MM.1S (cell line): ENCODE results near the gene EXOC3L1.

Experiments
- DNase-seq: peaks from one replicate; pipeline ENCODE4 v3.0.0-alpha.2; 2015
- H2AFZ ChIP-seq: fragments of 300-600 bp; sonication (generic); 2 replicates; pipeline ENCODE4 v1.6.0; 2016; ENCODE audit warnings: antibody characterized with exemption, low read length
- H3F3A ChIP-seq: fragments of 300-600 bp; sonication (generic); 2 replicates; pipeline ENCODE4 v1.6.1; 2016; ENCODE audit warnings: mild to moderate bottlenecking, antibody characterized with exemption, low read length, moderate library complexity, mixed read lengths; ENCODE audit not compliant: insufficient read depth
- H3K27ac ChIP-seq: fragments of 300-600 bp; sonication (generic); 2 replicates; pipeline ENCODE4 v1.5.1; 2016; ENCODE audit warnings: mild to moderate bottlenecking, low read length
- H3K27me3 ChIP-seq: fragments of 300-600 bp; sonication (generic); replicated peaks from 2 replicates; pipeline ENCODE4 v1.6.0; 2016; ENCODE audit warnings: low read length; ENCODE audit not compliant: insufficient read depth
- H3K36me3 ChIP-seq: fragments of 300-600 bp; sonication (generic); replicated peaks from 2 replicates; pipeline ENCODE4 v1.6.1; 2016; ENCODE audit warnings: mild to moderate bottlenecking, low read length, mixed read lengths; ENCODE audit not compliant: insufficient read depth
- H3K4me1 ChIP-seq: fragments of 300-600 bp; sonication (generic); 2 replicates; pipeline ENCODE4 v1.6.1; 2016; ENCODE audit warnings: low read length, mixed read lengths
- H3K4me2 ChIP-seq: fragments of 300-600 bp; sonication (generic); 2 replicates; pipeline ENCODE4 v1.6.0; 2016; ENCODE audit warnings: low read depth, low read length
- H3K4me3 ChIP-seq: fragments of 300-600 bp; sonication (generic); 2 replicates; pipeline ENCODE4 v1.5.1; 2016; ENCODE audit warnings: low read length, mixed read lengths
- H3K79me2 ChIP-seq: fragments of 300-600 bp; sonication (generic); 2 replicates; pipeline ENCODE4 v1.6.1; 2016; ENCODE audit warnings: mixed run types, low read length, mixed read lengths
- H3K9ac ChIP-seq: fragments of 300-600 bp; sonication (generic); 2 replicates; pipeline ENCODE4 v1.6.1; 2016; ENCODE audit warnings: low read length, mixed read lengths
- H3K9me2 ChIP-seq: fragments of 300-600 bp; sonication (generic); replicated peaks from 2 replicates; pipeline ENCODE4 v1.6.1; 2016; ENCODE audit warnings: mild to moderate bottlenecking, low read length, mixed read lengths; ENCODE audit not compliant: insufficient read depth
- H3K9me3 ChIP-seq: fragments of 300-600 bp; sonication (generic); replicated peaks from 2 replicates; pipeline ENCODE4 v1.6.1; 2016; ENCODE audit warnings: mild to moderate bottlenecking, low read length, mixed read lengths; ENCODE audit not compliant: insufficient read depth
- H4K20me1 ChIP-seq: fragments of 300-600 bp; sonication (generic); 2 replicates; pipeline ENCODE4 v1.6.1; 2016; ENCODE audit warnings: mild to moderate bottlenecking, low read length, moderate library complexity, mixed read lengths; ENCODE audit not compliant: insufficient read depth
- CTCF ChIP-seq: fragments of 300-600 bp; sonication (generic); IDR thresholded peaks from 2 replicates; pipeline ENCODE4 v1.5.1; 2016; ENCODE audit warnings: antibody characterized with exemption, low read length, mixed read lengths
- EZH2 ChIP-seq: fragments of 300-600 bp; sonication (generic); optimal IDR thresholded peaks from 2 replicates; pipeline ENCODE3; 2017; ENCODE audit warnings: low read depth, mild to moderate bottlenecking, antibody characterized with exemption, low read length, mixed read lengths
- EZH2phosphoT487 ChIP-seq: fragments of 300-600 bp; sonication (generic); IDR thresholded peaks from 2 replicates; pipeline ENCODE4 v1.6.1; 2018; ENCODE audit warnings: antibody characterized with exemption, low read length

EXOC3L1 gene

GRCh38 chr16:67173323-67173722, 16.6 kb downstream of the EXOC3L1 start:
- H3K27me3 ChIP-seq = no peaks in the 10 kb centered on the region
- no peak for DNase-seq
- no peaks in the 10 kb centered on the region for H3K36me3 ChIP-seq
- H3K9ac ChIP-seq = peak overlapping the region; percentile 62
- TF ChIP-seq EZH2 (no peak), EZH2phosphoT487 (no peak), CTCF (no peak)
- H3K27ac ChIP-seq = peak overlapping the region; percentile 68; the same call in 1 of the 2 replicates
- H3K79me2 ChIP-seq = peaks cover 9% of the 10 kb centered on the region
- H3K9me2 ChIP-seq = no peaks in the 10 kb centered on the region
- H3F3A ChIP-seq = peaks cover 49% of the 10 kb centered on the region
- peak overlapping the region; percentile 57 for H2AFZ ChIP-seq
- peak overlapping the region; percentile 97 for H3K4me2 ChIP-seq
- H3K9me3 ChIP-seq = no peaks in the 10 kb centered on the region
- H3K4me1 ChIP-seq = peaks cover 32% of the 10 kb centered on the region
- peak overlapping the region; percentile 68 for H3K4me3 ChIP-seq
- no peaks in the 10 kb centered on the region for H4K20me1 ChIP-seq

- Histone ChIP-seq H3K27ac (peak overlapping the region; percentile 77; the same call in 1 of the 2 replicates), H3K36me3 (no peaks in the 10 kb centered on the region), H3K4me2 (peak overlapping the region; percentile 93), H3K27me3 (no peaks in the 10 kb centered on the region), H4K20me1 (no peaks in the 10 kb centered on the region), H3K9me3 (no peaks in the 10 kb centered on the region), H2AFZ (peak overlapping the region; percentile 66), H3K4me1 (peaks cover 37% of the 10 kb centered on the region), H3K4me3 (peak overlapping the region; percentile 70), H3K79me2 (peaks cover 9% of the 10 kb centered on the region), H3F3A (peaks cover 39% of the 10 kb centered on the region), H3K9ac (peak overlapping the region; percentile 76), H3K9me2 (no peaks in the 10 kb centered on the region)
- no peak for TF ChIP-seq EZH2phosphoT487
- TF ChIP-seq CTCF = no peak
- no peak for TF ChIP-seq EZH2
- DNase-seq = no peak
Observed at GRCh38 chr16:67170949-67171649, 18.8 kb downstream of the EXOC3L1 start.

DNA sequence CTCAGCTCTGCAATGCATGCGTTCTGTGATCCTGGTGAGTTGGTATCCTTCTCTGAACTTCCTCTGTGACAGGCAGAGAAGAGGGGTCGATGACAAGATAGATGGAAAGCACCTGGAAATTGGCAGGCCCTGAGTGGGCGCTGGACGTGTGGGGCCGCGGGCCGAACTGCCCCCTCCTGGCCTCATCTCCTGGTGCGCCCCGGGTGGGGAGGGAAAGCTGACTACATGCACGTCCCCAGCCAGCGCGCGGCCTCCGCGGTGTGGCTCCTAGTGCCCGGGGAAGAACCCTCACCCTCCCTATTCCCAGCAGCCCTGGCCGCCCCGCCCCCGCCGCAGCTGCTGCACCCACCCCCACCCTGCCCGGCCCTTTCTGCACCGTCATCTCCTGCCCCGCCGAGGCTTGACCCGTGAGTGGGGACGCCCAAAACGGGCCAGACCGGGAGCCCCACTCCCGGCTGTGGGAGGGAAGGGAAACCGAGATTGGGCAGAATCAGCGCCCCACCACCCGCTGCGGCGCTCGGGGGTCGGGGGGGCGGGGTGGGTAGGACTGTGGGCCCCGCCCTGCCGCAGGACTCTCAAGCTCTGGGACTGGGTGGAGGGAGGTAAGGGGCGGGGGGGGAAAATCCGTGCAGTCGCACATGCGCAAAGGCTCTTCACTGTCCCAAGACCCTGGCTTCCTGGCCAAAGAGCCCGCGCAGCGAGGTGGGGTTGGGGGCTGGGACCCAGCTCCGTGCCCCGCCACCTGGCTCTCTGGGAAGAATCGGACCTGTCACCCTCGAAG, 19.6 kb downstream of the EXOC3L1 start, which contains the start of gene NOL3:
Gene NOL3 (plus strand): TSS at position 371 of the 781 bp plus-strand sequence.
- H3K36me3 ChIP-seq = no peaks in the 10 kb centered on the region
- H3K4me3 ChIP-seq = peak within 1 kb of the TSS; percentile 70
- no peaks in the 10 kb centered on the region for H3K9me3 ChIP-seq
- no peaks in the 10 kb centered on the region for H3K27me3 ChIP-seq
- peak within 1 kb of the TSS; percentile 76 for H3K9ac ChIP-seq
- DNase-seq = peak; percentile 81
- H3K79me2 ChIP-seq = peaks cover 9% of the 10 kb centered on the region
- H3K9me2 ChIP-seq = no peaks in the 10 kb centered on the region
- H4K20me1 ChIP-seq = no peaks in the 10 kb centered on the region
- H3K27ac ChIP-seq = peak within 1 kb of the TSS; percentile 77
- TF ChIP-seq EZH2 = no peak
- no peak for TF ChIP-seq EZH2phosphoT487
- no peak for TF ChIP-seq CTCF
- peaks cover 37% of the 10 kb centered on the region for H3K4me1 ChIP-seq
- H3F3A ChIP-seq = peaks cover 34% of the 10 kb centered on the region
- peak within 1 kb of the TSS; percentile 91 for H2AFZ ChIP-seq
- peak within 1 kb of the TSS; percentile 97 for H3K4me2 ChIP-seq
